NCI-H774 (cell line): ENCODE measurements around the gene ALOXE3.

Experiments
- DNase-seq: peaks from one replicate; lab custom pipeline; 2025; lab: John Stamatoyannopoulos, UW

ALOXE3 gene

GRCh38 chr17:8048736-8049135 lies 69.6 kb downstream of the ALOXE3 start:
- no peak for DNase-seq

- DNase-seq: no peak
Measured at GRCh38 chr17:8048236-8048635, 70.1 kb downstream of the ALOXE3 start.

- DNase-seq: no peak
Measured at GRCh38 chr17:8047769-8048110, 70.6 kb downstream of the ALOXE3 start.

GRCh38 chr17:8046929-8047768 lies 71.2 kb downstream of the ALOXE3 start:
- no peak for DNase-seq

- DNase-seq: no peak
Measured at GRCh38 chr17:8046306-8046928, 71.9 kb downstream of the ALOXE3 start.
